ENCODE results near the gene TBXA2R. TPM values are rescaled to one million over a fixed set of nuclear protein-coding genes. Genes with fewer than 3 reads are reported as not detected.

Gene TBXA2R
- total and polyA plus RNA-seq, 4 experiments from 2014 or later: 0.35 to 1.1 (median 0.67) TPM

GRCh38 chr19:3604227-3604986, 2.3 kb downstream of the TBXA2R start:
- H3K27ac ChIP-seq (ENCODE audit: low read depth, low read length): no peak overlapping the region
- DNase-seq: no peak
- peak overlapping the region in 1 of 2 donors; percentile 25 for H3K4me3 ChIP-seq (ENCODE audit: low read length in 2 of 2)

DNA sequence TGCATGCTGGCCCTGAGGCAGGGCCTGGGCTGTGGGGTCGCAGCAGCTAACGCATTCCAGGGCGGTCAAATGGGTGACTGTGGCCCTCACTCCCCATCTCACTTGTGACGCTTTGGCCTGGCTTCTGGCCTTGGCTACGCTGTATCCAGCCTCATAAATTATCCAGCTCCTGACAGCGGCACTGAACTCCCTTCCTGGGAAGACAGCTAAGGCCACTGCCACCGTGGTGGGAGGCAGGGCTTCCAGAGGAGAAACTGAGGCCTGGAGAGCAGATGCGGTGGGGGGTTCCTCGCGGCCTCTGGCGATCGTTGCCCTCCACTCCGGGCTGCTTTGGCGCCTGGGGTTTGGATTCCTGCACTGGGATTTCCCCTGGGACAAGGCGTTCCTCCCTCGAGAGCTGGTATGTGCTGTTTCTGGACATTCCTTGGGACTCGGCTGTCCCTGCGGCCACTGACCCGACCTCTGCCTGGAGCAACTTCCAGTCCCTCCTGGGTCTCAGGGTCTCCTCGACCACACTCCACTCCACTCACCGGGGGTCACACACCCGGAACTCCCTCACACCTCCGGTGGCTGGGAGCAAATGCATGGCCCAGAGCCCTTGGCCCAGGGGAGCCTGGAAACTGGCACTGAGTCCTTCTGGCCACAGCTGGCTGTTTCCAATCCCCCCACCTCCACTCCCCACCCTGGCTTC, 3.4 kb downstream of the TBXA2R start:
- no peaks in the 10 kb centered on the region for H3K9me3 ChIP-seq (ENCODE audit: control insufficient read depth in 1 of 2, low read length in 2 of 2)
- Mint-ChIP-seq H3K27ac (no peak overlapping the region), H3K36me3 (no peaks in the 10 kb centered on the region), H3K9me3 (no peaks in the 10 kb centered on the region), H3K4me3 (no peak overlapping the region), H3K27me3 (peaks cover 0 to 3% of the 10 kb centered on the region in 2 donors), H3K4me1 (peaks cover 0 to 7% (median 4%) of the 10 kb centered on the region in 4 donors)
- H3K4me3 ChIP-seq (ENCODE audit: low read length in 2 of 2): no peak overlapping the region
- POLR2A ChIA-PET (ENCODE audit: partially characterized antibody): no interaction called here
- peaks cover 26% of the 10 kb centered on the region for H3K4me1 ChIP-seq (ENCODE audit: insufficient read depth, low read length)
- DNase-seq: no peak
- H3K27me3 ChIP-seq (ENCODE audit: insufficient read depth, low read length): no peaks in the 10 kb centered on the region
- no peak overlapping the region for H3K27ac ChIP-seq (ENCODE audit: low read depth, low read length)
- CTCF ChIA-PET (ENCODE audit: partially characterized antibody): no interaction called here
- intact Hi-C loops (cut with micrococcal nuclease): no loop called here
- no peaks in the 10 kb centered on the region for H3K36me3 ChIP-seq (ENCODE audit: insufficient read depth, low read length)

More at GRCh38 chr19:3604227-3604986, 2.3 kb downstream of the TBXA2R start:
- Histone ChIP-seq H3K27me3 (ENCODE audit: insufficient read depth, low read length) (no peaks in the 10 kb centered on the region), H3K4me1 (ENCODE audit: insufficient read depth, low read length) (peaks cover 26% of the 10 kb centered on the region), H3K36me3 (ENCODE audit: insufficient read depth, low read length) (no peaks in the 10 kb centered on the region), H3K9me3 (ENCODE audit: control insufficient read depth in 1 of 2, low read length in 2 of 2) (no peaks in the 10 kb centered on the region)
- intact Hi-C loops (cut with micrococcal nuclease): no loop called here
- POLR2A ChIA-PET (ENCODE audit: partially characterized antibody): interaction anchor here (0.7 to 1.4 kb wide), 3 partner anchors 13 to 60 kb away, joined by 3 to 4 read pairs (median 3); partner anchors contain the start of gene MFSD12
- Mint-ChIP-seq H3K4me1 (peaks cover 0 to 11% (median 4%) of the 10 kb centered on the region in 4 donors), H3K9me3 (no peaks in the 10 kb centered on the region), H3K4me3 (peak overlapping the region in 1 of 8 donors; percentile 42), H3K27me3 (peaks cover 0 to 3% of the 10 kb centered on the region in 2 donors), H3K27ac (peak overlapping the region in 2 of 7 donors; percentile 43 to 60), H3K36me3 (no peaks in the 10 kb centered on the region)
- CTCF ChIA-PET (ENCODE audit: partially characterized antibody): interaction anchor here (0.7 to 0.8 kb wide), 2 partner anchors 13 to 16 kb away, joined by 3 read pairs; no protein-coding TSS in a partner anchor

- Mint-ChIP-seq H3K27ac (no peak overlapping the region), H3K9me3 (no peaks in the 10 kb centered on the region), H3K4me3 (no peak overlapping the region), H3K4me1 (no peaks in the 10 kb centered on the region), H3K27me3 (no peaks in the 10 kb centered on the region), H3K36me3 (no peaks in the 10 kb centered on the region)
- intact Hi-C loops (cut with micrococcal nuclease): no loop called here
- DNase-seq: no peak
- no peak overlapping the region for H3K4me3 ChIP-seq (ENCODE audit: low read length in 2 of 2)
- H3K27me3 ChIP-seq (ENCODE audit: insufficient read depth, low read length): no peaks in the 10 kb centered on the region
- peaks cover 19% of the 10 kb centered on the region for H3K4me1 ChIP-seq (ENCODE audit: insufficient read depth, low read length)
- ChIA-PET CTCF (ENCODE audit: partially characterized antibody) (no interaction called here), POLR2A (ENCODE audit: partially characterized antibody) (no interaction called here)
- no peaks in the 10 kb centered on the region for H3K9me3 ChIP-seq (ENCODE audit: control insufficient read depth in 1 of 2, low read length in 2 of 2)
- no peak overlapping the region for H3K27ac ChIP-seq (ENCODE audit: low read depth, low read length)
- H3K36me3 ChIP-seq (ENCODE audit: insufficient read depth, low read length): no peaks in the 10 kb centered on the region
Observed at GRCh38 chr19:3601021-3601420, 5.7 kb downstream of the TBXA2R start.

GRCh38 chr19:3599776-3600187, 6.9 kb downstream of the TBXA2R start:
- intact Hi-C loops (cut with micrococcal nuclease): no loop called here
- H3K27me3 Mint-ChIP-seq: no peaks in the 10 kb centered on the region
- Histone ChIP-seq H3K4me3 (ENCODE audit: low read length in 2 of 2) (no peak overlapping the region), H3K36me3 (ENCODE audit: insufficient read depth, low read length) (no peaks in the 10 kb centered on the region), H3K4me1 (ENCODE audit: insufficient read depth, low read length) (peaks cover 7% of the 10 kb centered on the region), H3K27ac (ENCODE audit: low read depth, low read length) (no peak overlapping the region), H3K27me3 (ENCODE audit: insufficient read depth, low read length) (no peaks in the 10 kb centered on the region), H3K9me3 (ENCODE audit: control insufficient read depth in 1 of 2, low read length in 2 of 2) (no peaks in the 10 kb centered on the region)
- no peaks in the 10 kb centered on the region for H3K36me3 Mint-ChIP-seq
- no peak overlapping the region for H3K4me3 Mint-ChIP-seq
- no peak overlapping the region for H3K27ac Mint-ChIP-seq
- ChIA-PET POLR2A (ENCODE audit: partially characterized antibody) (no interaction called here), CTCF (ENCODE audit: partially characterized antibody) (no interaction called here)
- no peaks in the 10 kb centered on the region for H3K9me3 Mint-ChIP-seq
- H3K4me1 Mint-ChIP-seq: no peaks in the 10 kb centered on the region
- no peak for DNase-seq

GRCh38 chr19:3595521-3596061, 11.1 kb downstream of the TBXA2R start:
- no peaks in the 10 kb centered on the region for H3K36me3 Mint-ChIP-seq
- intact Hi-C loops (cut with micrococcal nuclease): no loop called here

DNA sequence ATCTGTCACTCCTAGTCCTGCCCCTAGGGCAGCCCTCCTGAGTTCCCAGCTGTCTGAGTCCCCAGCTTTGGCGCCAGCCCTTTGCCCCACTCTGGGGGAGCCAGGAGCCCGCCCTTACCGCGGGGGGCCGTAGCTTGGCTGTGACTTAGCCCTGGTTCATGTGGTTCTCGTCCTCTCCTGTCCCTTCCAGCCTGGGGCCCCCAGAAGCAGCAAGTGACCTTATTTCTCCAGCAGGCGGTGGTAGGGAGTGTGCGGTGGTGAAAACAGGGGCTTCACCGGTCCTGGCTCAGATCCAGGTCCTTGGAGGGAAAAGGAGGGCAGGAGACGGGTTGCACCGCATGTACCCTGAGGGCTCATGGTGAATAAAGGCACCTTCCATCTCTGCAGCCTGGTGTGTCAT, 13.5 kb downstream of the TBXA2R start:
- ChIA-PET POLR2A (ENCODE audit: partially characterized antibody) (no interaction called here), CTCF (ENCODE audit: partially characterized antibody) (interaction anchor here (1.5 kb wide), 1 partner anchor 26 kb away, joined by 3 read pairs; no protein-coding TSS in a partner anchor)
- H3K9me3 Mint-ChIP-seq: no peaks in the 10 kb centered on the region
- Histone ChIP-seq H3K27me3 (ENCODE audit: insufficient read depth, low read length) (no peaks in the 10 kb centered on the region), H3K36me3 (ENCODE audit: insufficient read depth, low read length) (no peaks in the 10 kb centered on the region), H3K4me3 (ENCODE audit: low read length in 2 of 2) (no peak overlapping the region), H3K4me1 (ENCODE audit: insufficient read depth, low read length) (no peaks in the 10 kb centered on the region), H3K27ac (ENCODE audit: low read depth, low read length) (no peak overlapping the region), H3K9me3 (ENCODE audit: control insufficient read depth in 1 of 2, low read length in 2 of 2) (no peaks in the 10 kb centered on the region)
- H3K36me3 Mint-ChIP-seq: no peaks in the 10 kb centered on the region
- no peak overlapping the region for H3K27ac Mint-ChIP-seq
- DNase-seq: no peak
- H3K4me3 Mint-ChIP-seq: no peak overlapping the region
- no peaks in the 10 kb centered on the region for H3K27me3 Mint-ChIP-seq
- H3K4me1 Mint-ChIP-seq: no peaks in the 10 kb centered on the region
- intact Hi-C loops (cut with micrococcal nuclease): no loop called here

More at GRCh38 chr19:3595521-3596061, 11.1 kb downstream of the TBXA2R start:
- no peak for DNase-seq
- Histone ChIP-seq H3K4me1 (ENCODE audit: insufficient read depth, low read length) (no peaks in the 10 kb centered on the region), H3K9me3 (ENCODE audit: control insufficient read depth in 1 of 2, low read length in 2 of 2) (no peaks in the 10 kb centered on the region), H3K27ac (ENCODE audit: low read depth, low read length) (no peak overlapping the region), H3K36me3 (ENCODE audit: insufficient read depth, low read length) (no peaks in the 10 kb centered on the region), H3K27me3 (ENCODE audit: insufficient read depth, low read length) (no peaks in the 10 kb centered on the region), H3K4me3 (ENCODE audit: low read length in 2 of 2) (no peak overlapping the region)
- Mint-ChIP-seq H3K9me3 (no peaks in the 10 kb centered on the region), H3K27ac (no peak overlapping the region), H3K4me3 (no peak overlapping the region), H3K4me1 (no peaks in the 10 kb centered on the region), H3K27me3 (no peaks in the 10 kb centered on the region)
- ChIA-PET POLR2A (ENCODE audit: partially characterized antibody) (no interaction called here), CTCF (ENCODE audit: partially characterized antibody) (interaction anchor here (0.6 kb wide), 1 partner anchor 625 kb away, joined by 3 read pairs; no protein-coding TSS in a partner anchor)

DNA sequence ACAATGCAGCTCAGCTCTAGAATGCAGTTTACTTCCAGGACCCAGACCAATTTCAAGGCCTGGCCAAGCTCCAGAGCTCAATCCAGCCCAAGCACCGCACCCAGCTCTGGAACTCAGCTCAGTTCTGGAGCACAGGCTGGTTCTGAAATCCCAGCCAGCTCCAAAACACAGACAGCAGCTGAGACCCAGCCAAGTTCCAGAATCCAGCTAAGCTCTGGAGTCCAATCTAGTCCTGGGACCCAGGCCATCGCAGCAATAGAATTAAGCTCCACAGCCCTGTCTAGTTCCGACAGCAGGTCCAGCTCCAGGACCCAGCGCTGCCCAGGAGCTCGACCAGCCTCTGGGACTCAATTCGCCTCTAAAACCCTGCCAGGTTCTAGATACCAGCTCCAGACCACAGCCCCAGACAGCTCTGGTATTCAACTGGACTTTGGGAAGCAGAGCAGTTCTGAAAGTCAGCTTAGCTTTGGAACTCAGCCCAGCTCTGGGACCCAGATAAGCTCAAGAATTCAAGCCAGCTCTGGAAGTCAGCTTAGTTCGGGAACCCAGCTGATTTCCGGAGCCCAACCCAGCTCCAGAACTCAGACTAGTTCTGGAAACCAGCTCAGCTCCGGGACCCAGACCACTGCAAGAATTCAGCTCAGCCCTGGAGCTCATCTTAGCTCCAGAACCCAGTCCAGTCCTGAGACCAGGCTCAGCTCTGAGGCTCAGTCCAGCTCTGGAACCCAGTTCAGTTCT, 14.6 kb downstream of the TBXA2R start:
- Mint-ChIP-seq H3K9me3 (no peaks in the 10 kb centered on the region), H3K27ac (no peak overlapping the region), H3K4me3 (no peak overlapping the region), H3K27me3 (no peaks in the 10 kb centered on the region), H3K4me1 (no peaks in the 10 kb centered on the region), H3K36me3 (no peaks in the 10 kb centered on the region)
- H3K27ac ChIP-seq (ENCODE audit: low read depth, low read length): no peak overlapping the region
- no peaks in the 10 kb centered on the region for H3K36me3 ChIP-seq (ENCODE audit: insufficient read depth, low read length)
- no peaks in the 10 kb centered on the region for H3K4me1 ChIP-seq (ENCODE audit: insufficient read depth, low read length)
- intact Hi-C loops (cut with micrococcal nuclease): no loop called here
- H3K27me3 ChIP-seq (ENCODE audit: insufficient read depth, low read length): no peaks in the 10 kb centered on the region
- no peak overlapping the region for H3K4me3 ChIP-seq (ENCODE audit: low read length in 2 of 2)
- H3K9me3 ChIP-seq (ENCODE audit: control insufficient read depth in 1 of 2, low read length in 2 of 2): no peaks in the 10 kb centered on the region
- DNase-seq: no peak
- POLR2A ChIA-PET (ENCODE audit: partially characterized antibody): no interaction called here
- CTCF ChIA-PET (ENCODE audit: partially characterized antibody): interaction anchor here (1.0 to 2.4 kb wide), 5 partner anchors 10 to 47 kb away, joined by 3 to 9 read pairs (median 5); no protein-coding TSS in a partner anchor
